ENCODE data around the gene KRT82.
"Not testable (repeated sequence)": the region's sequence is repeated elsewhere in the genome, so short reads cannot be mapped to it uniquely, and the experiment has no call there.

KRT82 gene

GRCh38 chr12:52360106-52360662 lies 46.0 kb downstream of the KRT82 start:
- no peak for DNase-seq (ENCODE audit: low spot score)

- DNase-seq (ENCODE audit: low spot score): no peak
Observed at GRCh38 chr12:52359621-52360061, 46.5 kb downstream of the KRT82 start.

GRCh38 chr12:52358575-52359350 lies 47.4 kb downstream of the KRT82 start:
- DNase-seq (ENCODE audit: low spot score): peak; percentile 79

- no peak for DNase-seq (ENCODE audit: low spot score)
Observed at GRCh38 chr12:52356762-52357580, 49.2 kb downstream of the KRT82 start.

GRCh38 chr12:52356031-52356761 lies 49.9 kb downstream of the KRT82 start:
- no peak for DNase-seq (ENCODE audit: low spot score)

- no peak for DNase-seq (ENCODE audit: low spot score)
Observed at GRCh38 chr12:52355176-52355575, 51.0 kb downstream of the KRT82 start.

DNA sequence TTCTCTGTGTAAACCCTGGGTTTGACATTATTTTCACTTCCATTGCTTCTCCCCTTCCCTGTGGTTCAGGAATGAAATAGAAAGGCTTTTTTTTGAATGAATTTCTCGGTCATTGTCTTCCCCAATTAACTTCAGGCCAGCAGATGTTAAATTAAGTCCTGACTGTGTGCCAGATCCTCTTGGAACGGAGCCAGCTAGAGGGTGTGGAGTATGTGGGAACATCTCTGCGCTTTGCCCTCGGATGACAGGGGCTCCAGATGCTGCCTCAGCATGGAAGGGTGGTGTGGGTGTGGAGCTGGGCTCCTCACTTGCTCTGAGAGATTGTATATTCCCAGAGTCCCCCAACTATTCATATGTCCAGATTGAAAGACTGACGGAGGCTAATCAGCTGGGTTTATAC lies 51.9 kb downstream of the KRT82 start:
- no peak for DNase-seq (ENCODE audit: low spot score)

DNA sequence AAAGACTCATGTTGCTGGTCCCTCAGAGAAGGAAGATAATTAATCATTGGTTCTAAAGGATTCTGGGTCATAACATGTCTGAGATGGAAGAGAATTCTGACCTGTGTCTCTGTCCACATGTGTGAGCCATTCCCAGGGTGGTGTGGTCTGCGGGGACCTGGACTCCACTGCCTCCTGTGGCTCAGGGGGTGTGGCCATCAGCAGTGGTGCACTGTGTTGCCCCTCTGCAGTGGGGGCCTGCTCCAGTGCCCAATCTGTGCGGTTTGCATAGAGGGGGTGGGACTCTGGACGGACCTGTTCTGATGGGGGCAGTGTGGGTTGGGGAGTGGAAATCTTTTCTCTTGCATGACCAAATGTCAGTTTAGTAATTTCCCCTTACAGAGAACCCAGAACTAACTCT lies 52.4 kb downstream of the KRT82 start:
- DNase-seq (ENCODE audit: low spot score): no peak

DNA sequence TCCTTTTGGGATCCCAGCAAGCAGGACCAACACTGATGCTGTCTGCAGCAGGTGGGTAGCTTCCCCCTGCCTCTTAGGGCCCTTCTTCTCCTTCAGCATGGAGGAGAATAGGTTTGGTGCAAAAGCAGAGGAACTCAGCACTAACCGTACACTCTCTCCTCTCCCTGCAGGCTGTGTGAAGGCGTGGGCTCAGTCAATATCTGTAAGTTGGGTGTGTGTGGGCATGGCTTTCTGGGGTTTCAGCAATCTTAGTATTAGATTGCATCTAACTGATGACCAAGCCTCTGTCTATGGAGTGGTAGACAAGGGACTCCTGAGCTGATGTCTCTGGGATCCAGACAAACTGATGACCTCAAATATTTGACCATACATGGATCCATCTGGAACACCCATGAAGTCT lies 53.2 kb downstream of the KRT82 start:
- DNase-seq (ENCODE audit: low spot score): no peak

DNA sequence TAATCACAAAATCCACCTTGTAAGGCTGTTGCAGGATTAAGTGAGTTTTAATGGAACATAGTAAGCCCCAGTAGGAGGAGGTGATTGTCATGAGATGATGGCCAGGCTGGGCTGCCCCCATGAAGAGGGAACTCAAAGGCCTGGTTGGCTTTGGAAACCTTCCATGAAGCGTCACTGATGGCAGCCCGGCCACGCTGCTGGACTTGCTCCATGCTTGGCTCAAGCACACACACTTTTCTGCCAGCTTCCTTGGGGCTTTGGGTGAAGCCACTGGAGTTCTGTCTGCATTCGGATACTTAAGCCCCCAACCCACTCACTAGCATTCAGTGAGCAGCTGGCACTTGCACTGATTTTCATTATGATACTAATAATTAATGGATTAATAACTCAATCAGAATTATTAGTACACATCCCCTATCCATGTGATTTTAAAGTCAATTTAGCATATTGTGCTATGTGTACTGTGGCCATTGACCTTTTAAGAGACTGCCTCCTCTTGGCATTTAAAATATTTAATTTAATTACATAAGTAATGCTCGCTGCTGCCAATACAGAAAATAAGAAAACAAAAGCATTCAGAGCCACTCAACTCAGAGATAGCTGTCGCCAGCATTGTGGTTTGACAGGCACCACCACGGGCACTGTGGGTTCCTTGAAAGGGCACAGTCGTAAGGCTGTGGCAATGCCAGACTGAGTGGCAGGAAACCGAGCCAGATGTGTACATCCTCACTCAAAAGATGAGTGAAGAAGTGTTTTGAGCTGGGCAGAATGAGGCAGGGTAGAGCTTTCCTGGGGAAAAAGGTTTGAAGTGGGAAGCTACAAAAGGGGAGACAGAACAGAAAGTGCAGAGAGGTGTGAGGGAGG lies 54.7 kb downstream of the KRT82 start:
- DNase-seq (ENCODE audit: low spot score): no peak

DNA sequence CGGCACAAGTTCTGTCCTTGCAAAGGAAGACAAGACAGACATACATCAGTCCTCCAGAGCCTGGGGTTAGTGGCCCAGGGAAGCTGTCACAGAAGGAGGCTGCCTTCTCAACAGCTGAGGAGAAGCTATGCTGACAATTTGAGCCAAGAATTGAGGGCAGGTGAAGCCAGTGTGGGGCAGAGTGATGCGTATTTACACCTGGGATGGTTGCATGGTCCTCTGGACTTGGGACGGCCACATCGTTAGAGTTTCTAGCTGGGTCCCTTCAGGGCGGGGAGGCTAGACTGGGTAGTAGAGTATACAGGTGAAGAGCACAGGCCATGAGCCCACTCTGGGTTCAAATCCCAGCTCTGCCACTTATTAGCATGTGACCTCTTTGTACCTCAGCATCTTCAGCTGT lies 55.3 kb downstream of the KRT82 start:
- DNase-seq (ENCODE audit: low spot score): no peak

DNA sequence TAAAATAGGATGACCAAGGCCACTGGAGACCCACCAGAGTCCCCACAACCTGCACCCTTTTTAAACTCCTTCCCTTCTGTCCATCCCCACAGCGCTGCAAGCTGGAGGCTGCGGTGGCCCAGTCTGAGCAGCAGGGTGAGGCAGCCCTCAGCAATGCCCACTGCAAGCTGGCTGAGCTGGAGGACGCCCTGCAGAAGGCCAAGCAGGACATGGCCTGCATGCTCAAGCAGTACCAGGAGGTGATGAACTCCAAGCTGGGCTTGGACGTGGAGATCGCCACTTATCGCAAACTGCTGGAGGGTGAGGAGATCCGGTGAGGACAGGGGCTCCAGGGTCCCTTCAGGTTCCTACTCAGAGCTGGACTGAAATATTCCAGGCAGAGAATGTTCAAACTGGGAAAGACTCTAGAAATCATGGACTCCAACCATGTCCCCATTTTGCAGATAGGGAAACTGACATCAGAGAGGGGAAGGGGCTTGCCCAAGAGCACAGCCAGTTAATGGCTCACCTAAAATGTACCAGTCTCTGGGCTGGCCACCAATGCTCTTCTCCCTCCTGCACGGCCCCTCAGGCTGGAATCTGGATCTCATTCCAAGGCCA lies 56.0 kb downstream of the KRT82 start:
- no peak for DNase-seq (ENCODE audit: low spot score)

GRCh38 chr12:52349196-52349595 lies 56.9 kb downstream of the KRT82 start:
- no peak for DNase-seq (ENCODE audit: low spot score)

- no peak for DNase-seq (ENCODE audit: low spot score)
Observed at GRCh38 chr12:52347551-52348510, 58.3 kb downstream of the KRT82 start.

GRCh38 chr12:52347016-52347415 lies 59.1 kb downstream of the KRT82 start:
- DNase-seq (ENCODE audit: low spot score): no peak

- DNase-seq (ENCODE audit: low spot score): no peak
Observed at GRCh38 chr12:52346593-52346992, 59.5 kb downstream of the KRT82 start.

DNA sequence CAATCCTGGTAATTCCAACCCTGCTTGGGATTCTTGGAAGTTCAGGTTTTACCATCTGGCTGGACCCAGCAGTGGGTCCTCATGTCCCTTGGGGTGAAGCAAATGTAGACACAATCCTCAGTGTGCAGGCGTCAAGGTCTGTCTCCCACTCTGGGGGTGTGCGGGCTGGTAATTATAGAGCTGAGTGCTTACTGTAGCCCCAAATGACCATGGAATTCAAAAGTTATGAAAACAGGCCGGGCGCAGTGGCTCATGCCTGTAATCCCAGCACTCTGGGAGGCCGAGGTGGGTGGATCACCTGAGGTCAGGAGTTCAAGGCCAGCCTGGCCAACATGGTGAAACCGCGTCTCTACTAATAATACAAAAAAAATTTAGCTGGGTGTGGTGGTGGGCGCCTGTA lies 61.1 kb downstream of the KRT82 start:
- DNase-seq (ENCODE audit: low spot score): not testable (repeated sequence)

DNA sequence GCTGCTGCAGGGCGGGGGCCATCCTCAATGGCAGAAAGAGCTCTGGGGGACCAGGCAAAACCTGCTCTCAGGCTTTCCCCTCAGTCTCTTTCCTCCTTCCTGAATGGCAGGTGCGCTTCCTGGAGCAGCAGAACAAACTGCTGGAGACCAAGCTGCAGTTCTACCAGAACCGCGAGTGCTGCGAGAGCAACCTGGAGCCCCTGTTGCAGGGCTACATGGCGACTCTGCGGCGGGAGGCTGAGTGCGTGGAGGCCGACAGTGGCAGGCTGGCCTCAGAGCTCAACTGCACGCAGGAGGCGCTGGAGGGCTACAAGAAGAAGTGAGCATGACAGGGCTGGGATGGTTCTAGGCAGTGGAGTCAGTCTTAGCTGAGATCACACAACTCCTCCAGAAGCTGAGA lies 62.0 kb downstream of the KRT82 start:
- no peak for DNase-seq (ENCODE audit: low spot score)

Data from NAMALWA (cell line).